NCI-H2171 treated with DMSO at 0.1 percent for 48 hours (cell line): ENCODE measurements around the gene NKPD1.

Experiments used
- DNase-seq: peaks from one replicate; lab custom pipeline; 2025; lab: John Stamatoyannopoulos, UW

Gene NKPD1

DNA sequence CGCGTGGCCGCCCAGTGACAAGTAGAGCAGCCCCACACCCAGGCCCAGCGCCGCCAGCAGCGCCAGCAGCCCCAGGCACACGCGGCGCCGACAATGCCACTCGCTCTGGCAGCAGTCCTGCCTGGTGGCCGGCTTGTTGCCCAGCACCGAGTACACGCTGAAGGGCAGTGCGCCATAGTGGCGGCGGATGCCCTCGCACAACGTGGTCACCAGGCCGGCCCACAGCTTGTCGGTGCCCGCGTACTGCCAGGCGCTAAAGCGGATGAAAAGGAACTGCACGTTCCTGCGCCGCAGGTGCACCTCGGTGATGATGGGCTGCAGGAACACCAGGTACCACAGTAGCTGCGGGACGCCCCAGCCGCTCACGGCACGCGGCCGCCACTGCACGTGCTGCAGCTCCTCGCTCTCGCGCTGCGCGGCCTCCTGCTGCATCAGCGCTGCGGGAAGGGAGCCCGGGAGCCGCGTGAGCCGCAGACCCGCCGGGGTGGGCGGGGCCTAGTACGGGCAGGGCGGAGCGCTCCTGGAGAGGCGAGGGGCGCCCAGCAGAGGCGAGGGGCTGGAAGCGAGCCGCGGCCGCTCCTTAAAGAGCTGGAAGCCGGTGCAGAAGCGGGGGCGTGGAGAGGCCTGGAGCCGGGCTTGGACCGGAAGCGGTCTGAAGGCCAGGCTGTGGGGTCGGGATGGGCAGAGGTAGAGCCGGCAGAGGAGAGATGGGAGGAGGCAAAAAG, 7.3 kb downstream of the NKPD1 start:
- DNase-seq, result no peak

DNA sequence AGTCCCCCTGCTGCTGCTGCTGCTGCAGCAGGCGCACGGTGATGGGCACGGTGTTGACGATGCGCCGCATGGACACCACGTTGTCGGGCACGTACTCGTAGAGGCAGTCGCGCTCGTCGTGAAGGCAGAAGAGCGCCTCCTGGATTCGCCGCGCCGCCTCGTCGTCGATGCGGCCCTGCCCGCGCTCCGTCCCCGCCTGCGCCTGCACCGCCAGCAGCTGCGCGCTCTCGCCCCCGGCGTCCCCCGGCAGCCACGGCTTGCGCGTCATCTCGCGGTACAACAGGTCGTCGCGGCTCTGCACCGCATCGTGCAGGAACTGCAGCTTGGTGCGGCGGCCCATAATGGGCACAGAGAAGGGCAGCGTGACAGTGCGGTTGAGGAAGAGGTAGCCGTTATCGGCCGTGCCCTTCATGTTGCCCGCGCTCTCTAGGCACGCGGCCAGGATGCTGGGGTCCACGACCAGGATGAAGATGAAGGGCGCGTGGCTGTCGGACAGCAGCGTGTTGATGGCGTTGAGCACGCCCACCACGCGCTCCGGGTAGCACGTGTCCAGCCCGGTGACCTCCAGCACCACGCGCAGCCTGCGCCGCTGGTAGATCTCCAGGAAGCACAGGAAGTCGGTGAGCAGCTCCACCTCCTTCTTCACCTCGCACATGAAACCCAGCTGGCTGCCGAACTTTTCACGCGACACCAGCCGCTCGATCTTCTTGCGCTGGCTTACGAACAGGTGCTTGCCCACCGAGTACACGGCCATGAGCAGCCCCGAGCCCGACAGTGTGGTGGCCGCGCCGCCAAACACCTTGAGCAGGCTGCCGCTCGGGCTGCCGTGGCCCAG, 8.1 kb downstream of the NKPD1 start:
- DNase-seq, result no peak

DNA sequence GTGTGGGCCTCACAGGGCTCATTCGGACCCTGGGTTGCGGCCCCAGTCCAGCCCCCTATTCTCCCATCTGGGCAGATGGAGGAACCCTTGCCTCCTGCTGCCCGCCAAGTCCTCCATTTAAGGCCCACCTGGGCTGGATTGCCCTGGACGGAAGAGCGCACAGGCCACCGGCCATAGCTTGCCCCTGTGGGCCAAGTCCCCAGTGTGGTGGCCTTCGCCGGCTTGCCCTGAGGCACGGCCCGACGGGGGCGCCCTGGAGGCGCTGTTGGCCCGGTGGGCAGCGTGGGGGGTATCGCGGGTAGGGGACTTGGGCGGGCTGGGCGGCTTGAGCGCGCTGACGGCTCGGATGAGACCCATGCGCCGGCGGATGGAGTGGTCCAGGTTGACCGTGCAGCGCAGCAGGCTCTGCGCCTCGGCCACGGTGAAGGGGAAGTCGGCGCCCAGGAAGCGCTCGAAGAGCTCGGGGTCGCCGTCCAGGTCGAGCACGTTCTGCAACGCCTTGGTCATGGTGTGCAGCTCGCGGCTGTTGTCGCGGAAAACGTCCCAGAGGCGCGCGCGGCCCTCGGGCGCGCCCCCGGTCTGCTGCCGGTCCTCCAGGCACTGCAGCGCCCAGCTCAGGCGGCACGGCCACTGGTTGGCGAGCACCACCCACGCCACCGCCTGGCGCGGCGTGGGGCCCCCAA, 8.8 kb downstream of the NKPD1 start:
- DNase-seq, result no peak

DNA sequence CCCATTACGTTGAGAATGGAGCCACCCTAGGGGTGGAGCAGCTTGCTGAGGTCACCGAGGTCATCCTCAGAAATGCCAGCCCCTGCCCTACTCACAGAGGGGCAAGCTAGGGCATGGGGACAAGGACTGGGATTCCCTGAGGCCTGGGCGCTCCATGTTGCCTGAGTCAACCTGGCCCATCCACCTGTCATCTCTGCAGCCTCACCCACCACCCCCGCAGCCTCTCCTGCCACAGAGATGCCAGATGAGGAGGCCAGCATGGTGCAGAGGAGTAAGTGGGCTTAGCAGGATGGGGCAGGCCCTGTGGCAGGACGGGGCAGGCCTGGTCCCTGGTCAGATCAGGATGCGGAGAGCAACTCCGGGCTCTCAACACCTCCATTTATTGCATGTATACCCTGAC, 9.5 kb downstream of the NKPD1 start:
- DNase-seq, result no peak

DNA sequence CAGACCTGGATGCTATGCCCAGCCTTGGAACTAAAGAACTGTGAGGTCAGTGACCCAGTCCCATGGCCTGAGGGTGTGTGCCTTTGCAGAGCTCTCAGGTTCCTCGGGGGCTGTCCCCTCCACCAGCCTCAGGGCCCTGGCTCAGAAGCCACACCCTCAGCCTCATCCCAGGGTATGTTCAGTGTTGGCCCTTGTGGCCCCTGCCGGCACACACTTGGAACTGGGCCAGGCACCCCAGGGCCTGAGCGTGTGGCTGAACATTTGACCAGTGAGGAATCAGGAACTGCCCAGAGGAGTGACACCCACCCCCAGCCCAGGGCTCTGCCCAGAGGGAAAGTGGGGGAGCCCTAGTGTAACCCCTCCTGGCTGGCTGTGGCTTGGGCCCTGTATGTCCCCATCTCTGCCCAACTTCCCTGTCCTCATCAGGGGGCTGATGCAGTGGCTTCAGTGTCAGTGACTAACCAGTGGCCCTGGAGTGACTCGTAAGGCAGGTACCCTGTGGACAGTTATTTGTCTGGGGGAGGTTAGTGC, 10.0 kb downstream of the NKPD1 start:
- no peak for DNase-seq

DNA sequence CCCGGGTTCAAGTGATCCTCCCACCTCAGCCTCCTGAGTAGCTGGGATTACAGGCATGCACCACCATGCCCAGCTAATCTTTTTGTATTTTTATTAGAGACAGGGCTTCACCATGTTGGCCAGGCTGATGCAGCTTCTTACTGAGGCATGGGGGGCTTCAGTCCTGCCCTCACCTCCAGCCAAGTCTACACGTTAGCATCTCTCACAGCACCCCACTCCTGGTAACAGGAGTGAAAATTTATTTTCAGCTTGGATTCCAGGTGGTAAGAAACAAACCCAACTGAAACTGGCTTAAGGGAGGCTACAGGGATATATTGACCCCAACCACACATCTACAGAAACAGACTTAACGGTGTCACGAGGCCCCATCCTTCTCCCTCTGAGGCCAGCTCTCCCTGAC, 10.6 kb downstream of the NKPD1 start:
- no peak for DNase-seq

DNA sequence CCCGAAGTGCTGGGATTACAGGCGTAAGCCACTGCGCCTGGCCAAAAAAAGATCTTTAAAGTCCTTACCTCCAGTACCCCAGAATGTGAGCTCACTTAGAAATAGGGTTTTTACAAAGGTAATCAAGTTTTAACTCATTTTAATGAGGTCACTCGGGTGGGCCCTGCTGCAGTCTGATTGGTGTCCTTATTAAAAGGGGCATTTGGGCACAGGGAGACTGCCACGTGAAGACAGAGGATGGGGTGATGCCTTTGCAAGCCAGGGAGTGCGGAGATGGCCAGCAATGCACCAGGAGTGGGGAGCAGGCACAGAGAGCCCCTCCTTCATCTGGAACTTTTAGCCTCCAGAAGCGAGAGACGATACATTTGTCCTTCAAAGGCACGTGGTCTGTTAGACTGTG, 11.7 kb downstream of the NKPD1 start:
- DNase-seq, result no peak

DNA sequence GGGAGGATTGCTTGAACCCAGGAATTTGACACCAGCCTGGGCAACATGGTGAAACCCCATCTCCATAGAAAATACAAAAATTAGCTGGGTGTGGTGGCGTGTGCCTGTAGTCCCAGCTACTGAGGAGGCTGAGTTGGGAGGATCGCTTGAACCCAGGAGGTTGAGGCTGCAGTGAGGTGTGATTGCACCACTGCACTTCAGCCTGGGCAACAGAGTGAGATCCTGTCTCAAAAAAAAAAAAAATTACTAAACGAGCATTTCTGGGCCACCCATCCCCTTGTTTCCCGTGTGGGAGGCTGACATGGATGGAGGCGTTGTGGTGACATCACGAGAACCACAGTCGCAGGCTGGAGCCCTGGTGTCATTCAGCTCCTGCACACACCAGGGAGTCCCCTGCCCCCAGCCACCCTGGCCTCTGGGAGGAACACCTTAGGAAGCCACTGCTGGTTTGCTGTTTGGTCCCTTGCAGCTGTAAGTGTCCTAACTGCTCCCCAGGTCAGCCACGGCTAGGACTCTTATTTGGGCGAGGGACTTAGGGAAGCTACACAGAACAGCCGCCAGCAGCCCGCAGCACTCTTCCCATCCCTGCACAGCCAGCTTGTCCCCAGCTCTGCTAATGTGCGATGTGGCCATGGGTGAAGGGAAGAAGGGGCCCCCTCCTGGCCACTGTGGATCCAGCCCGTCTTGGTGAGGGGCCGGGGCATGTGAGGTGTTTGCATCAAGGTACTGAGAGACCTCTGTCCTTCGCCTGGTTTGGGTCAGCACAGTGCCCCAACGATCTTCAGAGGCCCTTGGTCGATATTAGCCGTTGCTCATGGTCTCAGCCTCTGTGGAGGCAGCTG, 12.7 kb downstream of the NKPD1 start:
- DNase-seq, result no peak

DNA sequence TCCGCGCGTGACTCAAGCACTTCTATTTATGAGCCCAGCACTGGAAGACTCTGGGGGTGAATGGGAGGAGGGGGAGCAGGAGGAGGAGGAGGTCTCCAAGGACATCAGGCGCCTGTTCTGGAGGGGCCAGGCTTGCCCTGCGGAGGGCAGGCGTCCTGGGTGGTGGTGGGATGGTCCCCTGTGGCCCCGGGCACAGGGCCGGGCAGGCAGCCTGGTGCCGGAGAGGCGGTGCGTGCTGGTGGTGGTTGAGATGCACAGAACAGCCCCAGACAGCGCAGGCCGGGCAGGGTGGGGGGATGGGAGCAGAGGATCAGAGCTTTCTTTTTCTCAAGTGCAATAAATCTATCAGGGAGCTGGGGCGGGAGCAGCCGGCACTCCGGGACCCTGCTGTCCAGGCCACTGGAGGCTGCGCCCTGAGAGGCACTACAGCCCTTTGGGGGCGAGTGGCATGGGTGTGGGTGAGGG, 14.0 kb downstream of the NKPD1 start:
- DNase-seq, result no peak

DNA sequence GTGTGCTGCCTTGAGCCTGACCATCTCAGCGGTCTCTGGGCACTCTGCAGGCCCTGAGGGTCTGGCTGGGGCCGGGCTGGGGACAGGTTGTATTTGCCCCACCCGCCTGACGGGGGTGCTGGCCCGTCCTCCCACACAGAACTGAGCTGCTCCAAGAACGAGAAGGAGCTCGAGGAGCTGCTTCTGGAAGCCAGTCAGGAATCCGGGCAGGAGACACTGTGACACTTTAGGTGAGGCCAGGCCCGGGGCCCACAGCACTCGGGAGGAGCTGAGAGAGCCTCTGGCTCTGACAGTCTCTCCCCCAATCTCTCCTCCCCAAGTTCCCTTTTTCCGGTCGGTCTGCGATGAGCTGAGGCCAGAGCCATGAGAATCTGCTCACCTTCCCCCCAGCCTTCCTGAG, 14.5 kb downstream of the NKPD1 start:
- no peak for DNase-seq

DNA sequence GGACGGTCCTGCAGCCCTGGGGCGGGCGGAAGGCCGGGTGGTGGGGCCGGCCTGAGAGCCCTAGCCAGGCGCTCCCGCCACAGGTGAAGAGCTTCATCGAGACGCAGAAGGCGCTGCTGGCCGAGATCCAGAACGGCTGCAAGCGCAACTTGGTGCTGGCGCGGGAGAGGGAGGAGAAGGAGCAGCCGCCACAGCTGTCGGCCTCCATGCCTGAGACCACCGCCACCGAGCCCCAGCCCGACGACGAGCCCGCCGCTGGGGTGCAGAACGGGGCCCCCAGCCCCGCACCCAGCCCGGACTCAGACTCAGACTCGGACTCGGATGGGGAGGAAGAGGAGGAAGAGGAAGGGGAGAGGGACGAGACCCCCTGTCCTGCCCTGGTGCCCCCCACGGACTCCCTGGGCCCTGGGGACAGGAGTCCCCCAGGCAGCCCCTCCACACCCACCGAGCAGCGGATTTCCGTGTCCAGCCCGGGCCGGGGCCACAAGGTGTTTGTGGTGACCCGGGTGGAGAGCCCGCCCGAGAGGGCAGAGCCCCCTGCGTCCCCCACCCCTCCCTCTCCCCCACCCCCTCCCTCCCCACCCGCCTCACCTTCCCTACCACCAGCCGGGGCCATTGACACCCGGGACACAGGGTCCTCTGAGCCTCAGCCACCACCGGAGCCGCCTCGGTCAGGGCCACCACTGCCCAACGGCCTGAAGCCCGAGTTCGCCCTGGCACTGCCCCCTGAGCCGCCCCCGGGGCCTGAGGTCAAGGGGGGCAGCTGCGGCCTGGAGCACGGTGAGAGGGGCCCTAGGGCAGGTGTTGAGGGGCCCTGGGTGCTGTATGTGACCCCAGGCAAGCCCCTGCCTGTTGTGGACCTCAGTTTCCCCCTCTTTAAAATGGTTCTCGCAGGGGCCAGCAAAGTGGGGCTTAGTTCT, 15.3 kb downstream of the NKPD1 start:
- no peak for DNase-seq

DNA sequence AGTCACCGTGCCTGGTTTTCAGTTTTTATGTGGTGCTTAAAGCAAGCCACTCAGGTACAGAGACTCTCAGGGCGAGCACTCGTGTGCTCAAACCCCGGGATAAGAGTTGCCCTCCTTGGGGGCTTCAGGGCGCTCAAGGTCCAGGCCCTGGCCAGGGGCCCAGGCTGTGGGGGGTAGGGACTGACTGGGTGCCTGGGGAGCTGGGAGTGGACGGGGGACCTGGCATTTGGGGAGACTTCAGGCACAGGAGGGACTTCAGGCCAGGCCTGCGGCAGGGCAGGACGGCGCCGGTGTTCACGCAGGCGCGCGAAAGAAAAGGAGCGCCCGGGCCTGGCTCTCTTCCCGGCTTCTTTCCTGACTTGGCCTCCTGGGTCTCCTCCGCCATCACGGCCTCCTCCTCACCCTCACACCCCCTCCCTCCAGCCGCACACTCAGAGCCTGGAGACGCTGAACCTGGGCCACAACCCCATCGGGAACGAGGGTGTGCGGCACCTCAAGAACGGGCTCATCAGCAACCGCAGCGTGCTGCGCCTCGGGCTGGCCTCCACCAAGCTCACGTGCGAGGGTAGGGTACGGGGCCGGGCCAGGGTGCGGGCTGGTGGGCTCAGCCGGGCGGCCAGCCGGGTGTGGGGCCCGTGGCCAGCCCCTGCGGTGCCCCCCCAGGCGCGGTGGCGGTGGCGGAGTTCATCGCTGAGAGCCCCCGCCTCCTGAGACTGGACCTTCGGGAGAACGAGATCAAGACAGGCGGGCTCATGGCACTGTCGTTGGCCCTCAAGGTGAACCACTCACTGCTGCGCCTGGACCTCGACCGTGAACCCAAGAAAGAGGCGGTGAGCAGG, 16.1 kb downstream of the NKPD1 start:
- DNase-seq, result no peak

DNA sequence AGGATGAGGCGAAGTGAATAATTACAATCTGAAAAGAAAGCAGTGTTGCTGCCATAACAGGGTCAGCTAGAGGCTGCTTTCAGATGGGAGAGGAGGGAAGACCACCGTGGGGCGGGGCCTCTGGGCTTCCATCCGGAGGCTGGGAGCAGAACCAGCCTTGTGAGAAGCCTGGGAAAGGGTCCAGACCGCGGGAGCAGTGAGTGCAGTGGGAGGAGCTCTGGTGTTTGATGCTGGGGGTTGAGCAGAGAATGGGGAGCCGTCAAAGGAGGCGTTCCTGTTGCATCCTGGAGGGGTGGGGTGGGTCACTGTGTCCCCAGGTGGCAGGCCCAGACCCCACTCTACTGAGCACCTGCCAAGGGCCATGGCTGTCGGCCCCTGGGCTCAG, 18.1 kb downstream of the NKPD1 start:
- no peak for DNase-seq

DNA sequence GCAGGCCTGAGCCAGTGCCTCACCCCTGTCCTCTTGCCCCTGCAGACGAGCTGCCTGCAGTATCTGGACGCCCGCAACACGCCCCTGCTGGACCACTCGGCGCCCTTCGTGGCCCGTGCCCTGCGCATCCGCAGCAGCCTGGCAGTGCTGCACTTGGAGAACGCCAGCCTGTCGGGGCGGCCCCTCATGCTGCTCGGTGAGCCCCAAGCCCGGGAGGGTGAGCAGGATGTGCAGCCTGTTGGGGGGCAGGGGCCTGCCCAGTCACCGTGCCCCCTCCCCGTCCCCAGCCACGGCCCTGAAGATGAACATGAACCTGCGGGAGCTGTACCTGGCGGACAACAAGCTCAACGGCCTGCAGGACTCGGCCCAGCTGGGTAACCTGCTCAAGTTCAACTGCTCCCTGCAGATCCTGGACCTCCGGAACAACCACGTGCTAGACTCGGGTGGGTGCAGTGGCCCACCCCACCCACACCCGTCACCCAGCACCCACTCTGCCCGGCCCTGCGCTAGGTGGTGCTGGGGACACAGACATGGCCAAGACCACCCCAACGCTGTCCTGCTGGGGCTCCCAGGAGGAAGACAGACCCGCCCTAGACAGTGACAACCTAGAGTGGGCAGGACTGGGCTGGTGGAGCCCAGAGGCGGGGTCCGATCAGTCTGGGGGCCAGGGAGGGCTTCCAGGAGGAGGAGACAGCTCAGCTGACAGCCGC, 18.6 kb downstream of the NKPD1 start:
- DNase-seq, result no peak

DNA sequence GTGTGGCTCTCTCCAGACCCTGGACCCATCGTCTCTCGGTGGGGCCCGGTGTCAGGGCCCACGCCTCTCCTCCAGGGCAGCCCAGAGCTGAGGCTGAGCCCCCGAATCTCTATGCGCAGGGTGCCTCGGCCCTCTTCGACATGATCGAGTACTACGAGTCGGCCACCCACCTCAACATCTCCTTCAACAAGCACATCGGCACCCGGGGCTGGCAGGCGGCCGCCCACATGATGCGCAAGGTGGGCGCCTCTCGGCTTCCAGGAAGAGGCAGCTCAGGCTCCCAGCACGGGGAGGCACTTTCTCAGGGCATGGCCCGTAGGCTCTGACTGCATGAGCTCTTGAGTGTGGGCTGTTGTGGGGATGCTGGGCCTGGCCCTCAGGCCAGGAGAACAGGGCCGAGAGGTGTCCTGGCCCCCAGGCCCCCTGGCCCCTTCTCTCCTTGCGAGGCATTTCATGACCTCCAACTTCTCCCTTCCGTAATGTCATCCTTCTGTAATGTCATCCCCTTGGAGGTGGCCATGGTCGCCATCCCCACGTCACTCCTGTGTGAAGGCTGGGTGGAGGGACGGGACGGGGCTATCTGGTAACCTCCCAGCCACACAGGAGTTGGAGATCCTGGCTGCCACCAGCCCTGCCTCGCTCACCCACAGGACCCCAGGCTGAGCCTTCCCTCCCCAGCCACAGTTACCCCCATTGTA, 19.4 kb downstream of the NKPD1 start:
- no peak for DNase-seq

DNA sequence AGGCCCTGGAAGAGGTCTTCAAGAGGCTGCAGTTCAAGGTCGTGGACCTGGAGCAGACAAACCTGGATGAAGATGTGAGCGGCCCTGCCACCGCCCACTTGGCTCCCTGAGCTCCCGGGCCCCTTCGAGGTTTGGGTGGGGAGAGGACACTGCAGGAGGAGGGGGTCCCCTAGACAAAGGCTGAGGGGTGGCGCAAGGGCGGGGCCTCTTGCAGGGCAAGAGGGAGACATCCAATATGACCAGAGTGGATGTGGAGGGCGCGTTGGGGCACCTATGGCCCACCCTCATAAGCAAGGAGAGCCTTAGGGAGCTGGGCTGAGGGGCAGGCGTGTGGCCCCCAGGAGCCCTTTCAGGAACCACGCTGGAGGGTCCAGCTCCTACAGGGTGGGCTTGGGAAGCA, 20.2 kb downstream of the NKPD1 start:
- no peak for DNase-seq

DNA sequence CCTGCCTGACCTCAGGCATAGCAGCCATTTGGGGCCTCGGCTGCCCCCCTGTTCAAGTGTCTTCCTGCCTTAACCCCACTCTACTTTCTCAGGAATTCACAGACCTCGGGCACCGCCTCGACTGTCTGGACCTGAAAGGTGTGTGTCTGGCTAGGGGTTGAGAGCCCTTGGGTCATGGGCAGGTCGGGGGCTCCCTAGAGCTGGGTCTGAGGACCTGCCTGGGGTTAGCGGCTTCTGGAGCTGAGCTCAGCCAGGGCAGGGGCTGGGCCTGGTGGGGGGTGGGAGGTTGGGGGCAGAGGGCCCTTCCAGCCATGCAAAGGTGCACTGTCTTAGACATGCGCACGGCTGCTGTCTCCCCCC, 20.7 kb downstream of the NKPD1 start:
- DNase-seq, result no peak

DNA sequence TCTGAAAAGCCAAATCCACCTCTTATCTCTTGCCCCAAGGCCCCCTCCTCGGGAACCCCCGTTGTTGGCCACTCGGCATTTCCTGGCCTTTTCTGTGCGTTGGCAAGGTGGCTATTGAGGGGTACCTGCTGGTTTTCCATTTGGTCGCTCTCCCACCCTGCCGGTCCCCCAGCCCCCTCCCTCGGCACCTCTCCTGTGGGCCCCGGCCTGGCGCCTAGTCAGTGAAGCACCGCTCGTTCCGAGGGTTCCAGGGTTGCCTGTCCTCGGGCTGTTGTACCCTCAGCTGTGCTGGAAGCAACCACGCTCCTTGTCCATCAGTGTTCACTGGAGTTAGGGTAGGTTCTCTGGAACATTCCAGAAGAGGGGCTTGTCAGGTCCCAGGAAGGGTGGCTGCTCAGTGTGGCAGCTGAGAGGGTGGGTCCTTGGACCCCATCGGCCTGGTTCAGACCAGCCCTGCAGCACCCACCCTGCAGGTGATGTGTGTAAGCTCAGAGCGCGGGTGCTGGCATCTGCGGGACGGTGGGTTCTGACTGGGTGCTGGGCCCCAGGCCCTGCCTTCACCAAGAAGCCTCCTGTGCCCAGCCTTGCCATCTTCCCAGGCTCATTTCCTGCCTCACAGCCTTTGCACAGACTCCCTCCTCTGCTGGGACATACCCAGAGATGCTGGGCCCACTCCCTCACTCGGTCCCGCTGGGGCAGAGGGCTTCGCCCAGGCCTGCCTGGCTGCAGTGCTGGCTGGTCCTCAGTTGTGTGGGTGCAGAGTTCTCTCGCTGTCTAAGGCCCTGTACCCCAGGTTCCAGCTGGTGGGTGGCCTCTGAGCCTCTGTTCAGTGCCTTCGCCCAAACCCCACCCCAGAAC, 21.3 kb downstream of the NKPD1 start:
- no peak for DNase-seq
